PFSK-1 (cell line): ENCODE data around the gene TLR3.

Experiments used
- FOXP2 ChIP-seq: optimal IDR thresholded peaks from 2 replicates; pipeline ENCODE3; 2011; ENCODE audit warnings: borderline replicate concordance, control low read depth, inconsistent platforms; ENCODE audit not compliant: insufficient read depth; ENCODE audit errors: extremely low read length, extremely low read depth
- POLR2AphosphoS5 ChIP-seq: IDR thresholded peaks from 2 replicates; pipeline ENCODE4 v1.6.1; 2012; ENCODE audit warnings: low read depth, mild to moderate bottlenecking, control low read depth, low read length, moderate library complexity
- SIN3A ChIP-seq: IDR thresholded peaks from 2 replicates; pipeline ENCODE4 v1.6.1; 2012; ENCODE audit warnings: mild to moderate bottlenecking, low read length, moderate library complexity, borderline replicate concordance; ENCODE audit not compliant: insufficient read depth
- TAF1 ChIP-seq: IDR thresholded peaks from 2 replicates; pipeline ENCODE4 v1.6.1; 2012; ENCODE audit warnings: low read length, control low read depth, borderline replicate concordance; ENCODE audit not compliant: insufficient read depth
- TF ChIP-seq, protein P1 (sequence below), 2 experiments: IDR thresholded peaks; 2 replicates each; pipeline versions ENCODE4 v1.6.1 to v1.8.0; 2011 to 2012; ENCODE audit warnings: low read depth in 2 of 2, low read length in 2 of 2, control low read depth in 1 of 2, inconsistent platforms in 1 of 2, mild to moderate bottlenecking in 1 of 2, moderate library complexity in 1 of 2; ENCODE audit not compliant: insufficient read depth in 1 of 2

Gene TLR3

DNA sequence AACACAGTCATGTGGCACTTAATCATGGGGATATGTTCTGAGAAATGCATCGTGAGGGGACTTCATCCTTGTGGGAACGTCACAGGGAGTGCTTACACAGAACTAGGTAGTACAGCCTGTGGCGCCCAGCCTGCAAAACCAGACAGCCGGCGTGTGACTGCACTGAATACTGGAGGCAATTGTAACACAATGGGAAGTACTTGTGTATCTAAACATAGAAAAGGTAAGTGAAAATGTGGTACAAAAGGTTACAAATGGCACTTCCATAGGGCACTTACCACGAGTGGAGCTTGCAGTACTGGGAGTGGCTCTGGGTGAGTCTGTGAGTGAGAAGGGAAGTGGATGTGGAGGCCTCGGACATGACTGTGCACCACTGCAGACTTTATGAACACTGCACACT is 5.2 kb downstream of the TLR3 start:
- TF ChIP-seq SIN3A (no peak), TAF1 (no peak), FOXP2 (no peak), POLR2AphosphoS5 (no peak)
- TF ChIP-seq, protein P1, sequence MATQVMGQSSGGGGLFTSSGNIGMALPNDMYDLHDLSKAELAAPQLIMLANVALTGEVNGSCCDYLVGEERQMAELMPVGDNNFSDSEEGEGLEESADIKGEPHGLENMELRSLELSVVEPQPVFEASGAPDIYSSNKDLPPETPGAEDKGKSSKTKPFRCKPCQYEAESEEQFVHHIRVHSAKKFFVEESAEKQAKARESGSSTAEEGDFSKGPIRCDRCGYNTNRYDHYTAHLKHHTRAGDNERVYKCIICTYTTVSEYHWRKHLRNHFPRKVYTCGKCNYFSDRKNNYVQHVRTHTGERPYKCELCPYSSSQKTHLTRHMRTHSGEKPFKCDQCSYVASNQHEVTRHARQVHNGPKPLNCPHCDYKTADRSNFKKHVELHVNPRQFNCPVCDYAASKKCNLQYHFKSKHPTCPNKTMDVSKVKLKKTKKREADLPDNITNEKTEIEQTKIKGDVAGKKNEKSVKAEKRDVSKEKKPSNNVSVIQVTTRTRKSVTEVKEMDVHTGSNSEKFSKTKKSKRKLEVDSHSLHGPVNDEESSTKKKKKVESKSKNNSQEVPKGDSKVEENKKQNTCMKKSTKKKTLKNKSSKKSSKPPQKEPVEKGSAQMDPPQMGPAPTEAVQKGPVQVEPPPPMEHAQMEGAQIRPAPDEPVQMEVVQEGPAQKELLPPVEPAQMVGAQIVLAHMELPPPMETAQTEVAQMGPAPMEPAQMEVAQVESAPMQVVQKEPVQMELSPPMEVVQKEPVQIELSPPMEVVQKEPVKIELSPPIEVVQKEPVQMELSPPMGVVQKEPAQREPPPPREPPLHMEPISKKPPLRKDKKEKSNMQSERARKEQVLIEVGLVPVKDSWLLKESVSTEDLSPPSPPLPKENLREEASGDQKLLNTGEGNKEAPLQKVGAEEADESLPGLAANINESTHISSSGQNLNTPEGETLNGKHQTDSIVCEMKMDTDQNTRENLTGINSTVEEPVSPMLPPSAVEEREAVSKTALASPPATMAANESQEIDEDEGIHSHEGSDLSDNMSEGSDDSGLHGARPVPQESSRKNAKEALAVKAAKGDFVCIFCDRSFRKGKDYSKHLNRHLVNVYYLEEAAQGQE (IDR thresholded peaks at IDR 0.05; ENCODE audit: insufficient read depth in 1 of 2, low read depth in 2 of 2, low read length in 2 of 2): no peak

DNA sequence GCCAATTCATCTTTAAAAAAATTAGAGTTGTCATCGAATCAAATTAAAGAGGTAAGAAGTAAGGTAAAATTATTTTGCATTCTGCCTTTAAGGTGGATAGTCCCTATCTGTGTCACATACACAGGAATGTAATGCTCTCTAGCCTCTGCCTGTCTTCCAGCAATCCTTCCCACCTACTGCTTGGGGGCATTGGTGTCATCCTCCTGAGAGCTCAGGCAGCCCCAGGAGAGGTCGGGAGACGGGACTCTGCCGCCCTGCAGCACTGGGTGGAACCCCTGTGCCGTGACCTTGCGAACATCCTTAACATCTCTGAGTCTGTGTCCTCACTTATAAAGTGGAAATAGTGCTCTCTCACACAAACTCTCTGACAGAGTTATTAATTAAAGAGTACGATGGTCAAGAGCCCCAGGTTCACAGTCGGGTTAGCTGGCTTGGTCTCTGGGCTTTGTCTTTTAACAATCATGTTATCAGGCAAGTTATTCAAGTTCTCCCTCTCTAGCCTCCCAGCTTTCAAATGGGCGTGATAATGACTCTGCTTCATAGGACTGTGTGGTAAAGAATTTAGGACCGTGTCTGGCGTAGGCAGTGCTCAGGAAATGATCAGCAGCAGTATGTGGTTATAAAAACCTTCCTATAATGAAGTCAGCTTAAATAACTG is 10.2 kb downstream of the TLR3 start:
- TF ChIP-seq, protein P1 (IDR thresholded peaks at IDR 0.05; ENCODE audit: insufficient read depth in 1 of 2, low read depth in 2 of 2, low read length in 2 of 2): no peak
- TF ChIP-seq FOXP2: no peak
- TF ChIP-seq TAF1: no peak
- TF ChIP-seq POLR2AphosphoS5: no peak
- no peak for TF ChIP-seq SIN3A

DNA sequence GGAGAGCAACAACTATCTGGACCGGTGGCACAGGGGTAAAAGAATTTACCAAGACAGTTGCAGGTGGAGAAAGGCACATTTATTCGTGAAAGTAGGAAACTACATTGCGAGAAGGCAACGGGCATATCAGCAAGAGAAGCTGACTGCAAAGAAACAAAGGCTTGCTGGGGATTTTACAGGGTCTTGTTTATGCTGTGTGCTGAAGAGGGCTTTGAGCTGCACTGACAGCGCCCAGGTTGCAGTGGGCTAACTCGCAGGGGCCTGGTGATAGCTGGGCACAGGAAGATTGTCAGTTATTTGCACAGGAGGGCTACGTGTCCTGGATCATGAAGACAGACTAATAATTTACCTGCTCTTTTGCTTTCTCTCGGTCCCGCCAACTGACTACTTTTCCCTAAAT is 10.7 kb downstream of the TLR3 start:
- TF ChIP-seq SIN3A: no peak
- no peak for TF ChIP-seq TAF1
- TF ChIP-seq, protein P1 (IDR thresholded peaks at IDR 0.05; ENCODE audit: insufficient read depth in 1 of 2, low read depth in 2 of 2, low read length in 2 of 2): no peak
- no peak for TF ChIP-seq POLR2AphosphoS5
- no peak for TF ChIP-seq FOXP2

DNA sequence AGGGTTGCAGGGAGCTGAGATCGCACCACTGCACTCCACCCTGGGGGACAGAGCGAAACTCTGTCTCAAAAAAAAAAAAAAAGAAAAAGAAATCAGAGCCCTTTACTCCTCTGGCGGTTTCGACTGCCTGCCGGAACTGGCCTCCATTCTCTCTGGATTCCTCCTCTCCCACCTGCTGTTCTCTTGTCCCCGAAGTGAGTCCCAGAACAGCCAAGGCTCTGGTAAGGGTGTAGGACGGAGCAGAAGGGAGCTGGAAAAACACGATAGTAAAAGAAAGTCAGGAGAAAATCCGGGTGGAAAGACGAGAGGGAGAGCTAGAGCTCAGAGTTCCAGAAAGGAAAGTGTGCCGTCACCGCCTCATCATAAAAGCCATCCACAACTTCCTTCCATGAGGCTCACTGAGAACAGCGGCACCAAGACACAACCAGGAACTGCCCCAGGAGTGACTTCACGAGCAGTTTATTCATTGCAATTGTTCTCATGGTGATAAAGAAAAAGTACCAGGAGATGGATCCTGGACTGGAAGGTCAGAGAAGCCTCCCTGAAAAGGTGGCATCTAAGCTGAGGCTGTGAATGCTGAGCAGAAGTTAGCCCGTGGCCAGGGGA is 12.3 kb downstream of the TLR3 start:
- no peak for TF ChIP-seq FOXP2
- no peak for TF ChIP-seq SIN3A
- TF ChIP-seq TAF1: no peak
- TF ChIP-seq, protein P1 (IDR thresholded peaks at IDR 0.05; ENCODE audit: insufficient read depth in 1 of 2, low read depth in 2 of 2, low read length in 2 of 2): no peak
- TF ChIP-seq POLR2AphosphoS5: no peak
